Sigmoid colon (tissue), 7 donors: ENCODE measurements around the gene ZBED2. TPM values are rescaled to one million over a fixed set of nuclear protein-coding genes. Genes with fewer than 3 reads are reported as not detected.

Source experiments
- DNase-seq: peaks from one replicate; pipeline ENCODE4 v3.0.0-alpha.2; 2019
- H3K27ac ChIP-seq, 4 donors: fragments of 200-600 bp; sonication (generic); one replicate each; pipeline ENCODE4 v1.5.1; 2016 to 2019; ENCODE audit warnings: mild to moderate bottlenecking in 1 of 4
- H3K27me3 ChIP-seq, 3 donors: fragments of 200-600 bp; sonication (generic); one replicate each; pipeline ENCODE4 v1.5.1; 2019; ENCODE audit warnings: mild to moderate bottlenecking in 1 of 3
- H3K36me3 ChIP-seq, 4 donors: fragments of 200-600 bp; sonication (generic); one replicate each; pipeline ENCODE4 v1.5.1; 2016 to 2019
- H3K4me1 ChIP-seq, 4 donors: fragments of 200-600 bp; sonication (generic); one replicate each; pipeline ENCODE4 v1.5.1; 2017 to 2019
- H3K4me3 ChIP-seq, 4 donors: fragments of 200-600 bp; sonication (generic); one replicate each; pipeline ENCODE4 v1.5.1; 2017 to 2019; ENCODE audit warnings: mild to moderate bottlenecking in 2 of 4, moderate library complexity in 1 of 4
- H3K9me3 ChIP-seq, 4 donors: fragments of 200-600 bp in 3 of 4; sonication (generic) in 3 of 4; one replicate each; pipeline versions ENCODE4 v1.5.1 to v1.6.1; 2013 to 2019
- EP300 ChIP-seq, 4 donors: sonication (generic); formaldehyde crosslinking; IDR thresholded peaks; one replicate each; pipeline ENCODE4 v1.6.1; 2017; ENCODE audit warnings: antibody characterized with exemption in 4 of 4
- POLR2A ChIP-seq, 2 donors: fragments of 450-650 bp; IDR thresholded peaks; one replicate each; pipeline ENCODE4 v1.6.1; 2016; ENCODE audit warnings: antibody characterized with exemption in 2 of 2, mild to moderate bottlenecking in 2 of 2, moderate library complexity in 2 of 2
- POLR2AphosphoS5 ChIP-seq, 4 donors: sonication (generic); formaldehyde crosslinking; IDR thresholded peaks; one replicate each; pipeline ENCODE4 v1.6.1; 2017; ENCODE audit warnings: antibody characterized with exemption in 4 of 4
- WGBS, 2 donors: extraction: QIAGEN DNeasy Blood & Tissue Kit; methylation state at CpG; one replicate each; pipeline ENCODE4 v1.1.7; 2013; 5-methylcytosine and 5-hydroxymethylcytosine counted together
- intact Hi-C: fragments of 100-400 bp; cut with DNase I; formaldehyde crosslinking; loops from one replicate; pipeline ENCODE4 v1.15.1; 2023
- polyA plus RNA-seq, 3 donors: library from polyadenylated mRNA; stranded (reverse); fragments of 200-250 nt; gene quantifications; one replicate each; pipeline ENCODE4 v1.2.3, GENCODE V29; 2013
- total RNA-seq, 4 donors: library from RNA; depleted of rRNA; stranded (reverse); fragments of >200 nt; gene quantifications; one replicate each; pipeline ENCODE4 v1.1.0, GENCODE V29; 2016
- TF ChIP-seq, protein P1 (sequence below), 4 experiments: fragments of 450-650 bp in 3 of 4; fragments of 200-600 bp in 1 of 4; IDR thresholded peaks; one replicate each; pipeline ENCODE4 v1.5.1; 2016 to 2019; ENCODE audit warnings: antibody characterized with exemption in 4 of 4, mild to moderate bottlenecking in 3 of 4, moderate library complexity in 2 of 4
- donor health status: healthy with polysubstance abuse.
- donor health status: Bipolar disorder and iron deficiency.
- donor health status: healthy.

ZBED2 gene
- total and polyA plus RNA-seq, 7 donors, result 0.92 TPM; not detected in 6

DNA sequence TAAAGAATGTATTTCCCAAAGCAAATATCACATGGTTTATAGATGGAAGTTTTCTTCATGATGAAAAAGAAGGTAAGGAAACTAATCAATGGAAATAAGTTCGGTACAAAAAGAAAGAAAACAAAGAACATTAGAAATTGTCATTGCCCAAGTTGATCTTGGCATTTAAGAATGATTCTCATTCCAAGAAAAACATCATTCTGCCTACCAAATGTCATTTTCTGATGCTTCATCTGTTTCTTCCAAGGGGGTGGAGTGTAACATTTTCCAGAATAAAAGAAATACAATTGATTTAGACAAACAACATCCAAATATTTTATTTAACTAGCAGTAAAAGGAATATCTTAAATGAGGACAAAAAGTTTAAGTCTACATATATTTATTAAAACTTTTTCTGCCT, 3.0 kb upstream of the ZBED2 start:
- Histone ChIP-seq H3K27me3 (no peaks in the 10 kb centered on the region), H3K27ac (no peak overlapping the region), H3K36me3 (no peaks in the 10 kb centered on the region), H3K9me3 (no peaks in the 10 kb centered on the region), H3K4me1 (no peaks in the 10 kb centered on the region), H3K4me3 (no peak overlapping the region)
- intact Hi-C loops, result no loop called here
- TF ChIP-seq EP300 (IDR thresholded peaks at IDR 0.05) (no peak), POLR2AphosphoS5 (IDR thresholded peaks at IDR 0.05) (no peak), POLR2A (IDR thresholded peaks at IDR 0.05) (no peak)
- TF ChIP-seq, protein P1, sequence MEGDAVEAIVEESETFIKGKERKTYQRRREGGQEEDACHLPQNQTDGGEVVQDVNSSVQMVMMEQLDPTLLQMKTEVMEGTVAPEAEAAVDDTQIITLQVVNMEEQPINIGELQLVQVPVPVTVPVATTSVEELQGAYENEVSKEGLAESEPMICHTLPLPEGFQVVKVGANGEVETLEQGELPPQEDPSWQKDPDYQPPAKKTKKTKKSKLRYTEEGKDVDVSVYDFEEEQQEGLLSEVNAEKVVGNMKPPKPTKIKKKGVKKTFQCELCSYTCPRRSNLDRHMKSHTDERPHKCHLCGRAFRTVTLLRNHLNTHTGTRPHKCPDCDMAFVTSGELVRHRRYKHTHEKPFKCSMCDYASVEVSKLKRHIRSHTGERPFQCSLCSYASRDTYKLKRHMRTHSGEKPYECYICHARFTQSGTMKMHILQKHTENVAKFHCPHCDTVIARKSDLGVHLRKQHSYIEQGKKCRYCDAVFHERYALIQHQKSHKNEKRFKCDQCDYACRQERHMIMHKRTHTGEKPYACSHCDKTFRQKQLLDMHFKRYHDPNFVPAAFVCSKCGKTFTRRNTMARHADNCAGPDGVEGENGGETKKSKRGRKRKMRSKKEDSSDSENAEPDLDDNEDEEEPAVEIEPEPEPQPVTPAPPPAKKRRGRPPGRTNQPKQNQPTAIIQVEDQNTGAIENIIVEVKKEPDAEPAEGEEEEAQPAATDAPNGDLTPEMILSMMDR (IDR thresholded peaks at IDR 0.05), result no peak
- DNase-seq, result no peak
- 59 to 80% methylated on average over 1 of the region's 1 CpG for WGBS, 2 donors

DNA sequence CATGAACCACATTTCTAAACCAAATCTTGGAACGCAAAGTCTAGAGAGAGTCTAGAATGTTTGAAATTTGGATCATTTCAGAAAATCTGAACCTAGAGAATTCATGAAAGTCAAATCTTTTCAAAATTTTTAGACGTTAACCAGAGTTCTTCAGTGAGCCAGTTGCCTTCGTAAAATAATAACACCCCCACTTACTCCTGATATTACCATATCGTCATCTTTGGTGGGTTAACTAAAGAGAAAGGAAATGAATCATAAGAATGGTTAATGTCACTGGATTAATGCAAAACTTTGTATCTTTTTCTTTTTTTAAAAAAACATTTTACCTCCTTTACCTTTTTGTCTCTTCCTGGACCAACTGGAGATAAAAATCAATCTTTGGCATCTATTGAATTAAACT, 1.2 kb upstream of the ZBED2 start:
- Histone ChIP-seq H3K27me3 (no peaks in the 10 kb centered on the region), H3K4me1 (no peaks in the 10 kb centered on the region), H3K4me3 (no peak overlapping the region), H3K27ac (no peak overlapping the region), H3K9me3 (no peaks in the 10 kb centered on the region), H3K36me3 (no peaks in the 10 kb centered on the region)
- TF ChIP-seq EP300 (IDR thresholded peaks at IDR 0.05) (no peak), POLR2AphosphoS5 (IDR thresholded peaks at IDR 0.05) (no peak), POLR2A (IDR thresholded peaks at IDR 0.05) (no peak)
- TF ChIP-seq, protein P1 (IDR thresholded peaks at IDR 0.05), result no peak
- DNase-seq, result no peak
- WGBS, 2 donors, result 80 to 83% methylated on average over 4 of the region's 4 CpGs
- intact Hi-C loops, result no loop called here

DNA sequence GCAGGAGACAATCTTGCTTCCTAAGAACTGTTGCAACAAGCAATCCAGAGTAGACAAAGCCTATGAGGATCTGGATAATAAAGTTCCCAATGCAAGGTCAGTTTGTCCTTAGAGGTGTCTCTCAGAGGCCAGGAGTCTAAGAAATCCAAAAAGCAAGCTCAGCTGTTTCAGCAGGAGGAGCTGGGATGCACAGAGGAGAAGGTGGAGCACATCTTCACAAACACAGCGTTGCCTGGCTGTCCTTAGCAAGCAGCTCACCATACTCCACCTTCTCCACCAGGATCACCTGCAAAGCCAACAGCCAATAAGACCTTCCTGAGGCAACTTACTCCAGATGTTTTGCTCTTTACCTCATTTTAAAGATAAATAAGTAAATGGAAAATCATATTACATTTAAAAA, 365 bp downstream of the ZBED2 start:
- H3K27ac ChIP-seq, result no peak overlapping the region
- intact Hi-C loops, result no loop called here
- no peaks in the 10 kb centered on the region for H3K4me1 ChIP-seq
- TF ChIP-seq POLR2A (IDR thresholded peaks at IDR 0.05) (no peak), POLR2AphosphoS5 (IDR thresholded peaks at IDR 0.05) (no peak), EP300 (IDR thresholded peaks at IDR 0.05) (no peak)
- TF ChIP-seq, protein P1 (IDR thresholded peaks at IDR 0.05), result no peak
- 0 to 47% methylated on average over 1 of the region's 1 CpG for WGBS, 2 donors
- H3K9me3 ChIP-seq, result no peaks in the 10 kb centered on the region
- no peak for DNase-seq
- H3K4me3 ChIP-seq, result no peak overlapping the region
- no peaks in the 10 kb centered on the region for H3K36me3 ChIP-seq
- H3K27me3 ChIP-seq, result no peaks in the 10 kb centered on the region

DNA sequence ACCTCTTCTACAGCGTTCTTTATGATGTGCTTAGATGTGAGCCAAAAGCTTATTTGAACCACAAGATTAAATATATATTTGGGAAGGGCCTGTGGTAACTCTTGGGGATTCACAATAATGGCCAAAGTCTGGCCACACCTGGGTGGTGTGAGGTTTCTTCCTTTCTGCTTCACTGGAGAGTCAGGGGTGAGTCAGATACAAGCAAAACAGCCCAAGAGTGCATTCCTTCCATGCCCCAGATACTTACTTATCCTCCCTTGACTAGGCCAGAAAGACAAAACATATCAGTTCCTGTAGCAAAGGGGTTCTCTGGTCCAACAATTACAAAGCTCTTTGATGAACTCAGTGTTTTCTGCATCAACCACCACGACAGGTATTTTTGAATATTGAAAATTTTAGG, 941 bp downstream of the ZBED2 start:
- no peak for DNase-seq
- Histone ChIP-seq H3K27me3 (no peaks in the 10 kb centered on the region), H3K36me3 (no peaks in the 10 kb centered on the region), H3K27ac (no peak overlapping the region), H3K9me3 (no peaks in the 10 kb centered on the region), H3K4me1 (no peaks in the 10 kb centered on the region), H3K4me3 (no peak overlapping the region)
- WGBS, 2 donors, result 73 to 74% methylated on average over 2 of the region's 2 CpGs
- TF ChIP-seq POLR2AphosphoS5 (IDR thresholded peaks at IDR 0.05) (no peak), EP300 (IDR thresholded peaks at IDR 0.05) (no peak), POLR2A (IDR thresholded peaks at IDR 0.05) (no peak)
- TF ChIP-seq, protein P1 (IDR thresholded peaks at IDR 0.05), result no peak
- intact Hi-C loops, result no loop called here

DNA sequence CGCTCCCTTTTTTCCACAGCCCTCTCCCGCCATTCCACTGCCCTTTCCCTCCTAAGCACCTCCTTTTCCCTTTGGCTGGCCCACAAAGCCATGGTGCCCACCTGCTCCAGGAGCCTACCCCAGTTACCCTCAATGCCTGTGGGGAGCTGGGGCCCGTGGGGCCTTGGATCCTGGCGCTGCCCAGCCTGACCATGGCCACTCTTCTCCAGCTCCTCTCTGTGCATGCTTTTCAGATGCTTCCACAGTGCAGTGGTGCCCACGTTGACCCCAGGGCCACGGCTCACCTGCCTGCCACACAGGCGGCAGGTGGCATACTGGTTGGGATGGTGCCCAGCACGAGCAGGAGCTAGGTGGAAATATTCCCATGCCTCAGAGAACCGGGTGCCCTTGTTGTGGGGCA, 1.5 kb downstream of the ZBED2 start:
- H3K4me3 ChIP-seq, result no peak overlapping the region
- no peaks in the 10 kb centered on the region for H3K36me3 ChIP-seq
- no peak for DNase-seq
- H3K9me3 ChIP-seq, result no peaks in the 10 kb centered on the region
- no peaks in the 10 kb centered on the region for H3K27me3 ChIP-seq
- H3K4me1 ChIP-seq, result no peaks in the 10 kb centered on the region
- TF ChIP-seq POLR2A (IDR thresholded peaks at IDR 0.05) (no peak), EP300 (IDR thresholded peaks at IDR 0.05) (no peak), POLR2AphosphoS5 (IDR thresholded peaks at IDR 0.05) (no peak)
- TF ChIP-seq, protein P1 (IDR thresholded peaks at IDR 0.05), result no peak
- WGBS, 2 donors, result 86 to 90% methylated on average over 9 of the region's 9 CpGs
- no peak overlapping the region for H3K27ac ChIP-seq
- intact Hi-C loops, result no loop called here
